ENCODE measurements around the gene SYNJ2. TPM values are rescaled to one million over a fixed set of nuclear protein-coding genes. Genes with fewer than 3 reads are reported as not detected.

The SYNJ2 gene
- polyA plus RNA-seq, 2 donors: 5.7 to 8.1 TPM

DNA sequence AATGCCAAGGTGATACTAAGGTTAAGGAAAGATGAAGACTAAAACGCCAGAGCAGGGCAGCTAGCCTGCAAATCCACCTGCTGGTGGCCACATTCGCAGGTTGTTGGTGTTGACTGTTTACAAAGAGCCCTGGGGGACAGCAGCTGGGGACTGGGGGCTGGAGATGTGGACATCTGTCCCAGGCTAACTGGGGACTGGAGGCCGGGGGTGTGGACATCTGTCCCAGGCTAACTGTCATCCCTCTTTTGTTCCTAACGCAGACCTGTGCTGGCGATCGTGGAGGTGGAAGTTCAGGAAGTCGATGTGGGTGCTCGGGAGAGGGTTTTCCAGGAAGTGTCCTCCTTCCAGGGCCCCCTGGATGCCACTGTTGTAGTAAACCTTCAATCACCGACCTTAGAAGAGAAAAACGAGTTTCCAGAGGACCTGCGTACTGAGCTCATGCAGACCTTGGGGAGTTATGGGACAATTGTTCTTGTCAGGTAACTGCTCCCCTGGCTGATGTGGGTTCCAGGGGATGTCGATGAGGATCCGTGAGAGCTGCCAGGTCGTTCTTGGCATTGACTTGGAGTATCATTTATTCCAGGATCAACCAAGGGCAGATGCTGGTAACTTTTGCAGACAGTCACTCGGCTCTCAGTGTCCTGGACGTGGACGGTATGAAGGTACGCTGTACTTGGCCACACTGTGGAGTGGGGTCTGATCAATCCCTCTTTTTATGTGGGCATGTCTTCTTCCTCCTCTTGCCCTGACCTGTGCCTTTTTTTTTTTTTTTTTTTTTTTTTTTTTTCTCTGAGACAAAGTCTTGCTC is 99.4 kb downstream of the SYNJ2 start:
- Histone ChIP-seq H3K9me3 (ENCODE audit: control insufficient read depth in 2 of 2, insufficient read depth in 1 of 2, low read depth in 1 of 2, low read length in 1 of 2) (no peaks in the 10 kb centered on the region), H3K27ac (ENCODE audit: low read depth in 2 of 2, low read length in 1 of 2) (no peak overlapping the region), H3K4me3 (ENCODE audit: low read depth in 1 of 2, low read length in 2 of 2) (no peak overlapping the region), H3K27me3 (ENCODE audit: control insufficient read depth in 1 of 2, insufficient read depth in 2 of 2, low read length in 2 of 2) (no peaks in the 10 kb centered on the region), H3K36me3 (ENCODE audit: control insufficient read depth in 2 of 2, insufficient read depth in 2 of 2, low read length in 1 of 2) (peaks cover 11 to 35% of the 10 kb centered on the region in 2 donors), H3K4me1 (ENCODE audit: control insufficient read depth in 2 of 2, insufficient read depth in 2 of 2, low read length in 1 of 2) (no peaks in the 10 kb centered on the region)
- 90 to 91% methylated on average over 18 of the region's 18 CpGs for WGBS, 2 donors

DNA sequence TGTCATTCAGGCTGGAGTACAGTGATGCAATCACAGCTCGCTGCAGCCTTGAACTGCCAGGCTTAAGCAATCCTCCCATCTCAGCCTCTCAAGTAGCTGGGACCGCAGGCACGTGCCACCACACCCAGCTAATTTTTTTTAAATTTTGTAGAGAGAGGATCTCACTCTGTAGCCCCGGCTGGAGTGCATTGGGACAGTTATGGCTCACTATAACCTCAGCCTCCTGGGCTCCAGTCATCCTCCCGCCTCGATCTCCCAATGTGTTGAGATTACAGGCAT is 99.9 kb downstream of the SYNJ2 start:
- Histone ChIP-seq H3K9me3 (ENCODE audit: control insufficient read depth in 2 of 2, insufficient read depth in 1 of 2, low read depth in 1 of 2, low read length in 1 of 2) (no peaks in the 10 kb centered on the region), H3K27ac (ENCODE audit: low read depth in 2 of 2, low read length in 1 of 2) (no peak overlapping the region), H3K27me3 (ENCODE audit: control insufficient read depth in 1 of 2, insufficient read depth in 2 of 2, low read length in 2 of 2) (no peaks in the 10 kb centered on the region), H3K4me3 (ENCODE audit: low read depth in 1 of 2, low read length in 2 of 2) (no peak overlapping the region), H3K36me3 (ENCODE audit: control insufficient read depth in 2 of 2, insufficient read depth in 2 of 2, low read length in 1 of 2) (peaks cover 11 to 39% of the 10 kb centered on the region in 2 donors), H3K4me1 (ENCODE audit: control insufficient read depth in 2 of 2, insufficient read depth in 2 of 2, low read length in 1 of 2) (no peaks in the 10 kb centered on the region)
- WGBS, 2 donors: 90 to 91% methylated on average over 6 of the region's 6 CpGs

DNA sequence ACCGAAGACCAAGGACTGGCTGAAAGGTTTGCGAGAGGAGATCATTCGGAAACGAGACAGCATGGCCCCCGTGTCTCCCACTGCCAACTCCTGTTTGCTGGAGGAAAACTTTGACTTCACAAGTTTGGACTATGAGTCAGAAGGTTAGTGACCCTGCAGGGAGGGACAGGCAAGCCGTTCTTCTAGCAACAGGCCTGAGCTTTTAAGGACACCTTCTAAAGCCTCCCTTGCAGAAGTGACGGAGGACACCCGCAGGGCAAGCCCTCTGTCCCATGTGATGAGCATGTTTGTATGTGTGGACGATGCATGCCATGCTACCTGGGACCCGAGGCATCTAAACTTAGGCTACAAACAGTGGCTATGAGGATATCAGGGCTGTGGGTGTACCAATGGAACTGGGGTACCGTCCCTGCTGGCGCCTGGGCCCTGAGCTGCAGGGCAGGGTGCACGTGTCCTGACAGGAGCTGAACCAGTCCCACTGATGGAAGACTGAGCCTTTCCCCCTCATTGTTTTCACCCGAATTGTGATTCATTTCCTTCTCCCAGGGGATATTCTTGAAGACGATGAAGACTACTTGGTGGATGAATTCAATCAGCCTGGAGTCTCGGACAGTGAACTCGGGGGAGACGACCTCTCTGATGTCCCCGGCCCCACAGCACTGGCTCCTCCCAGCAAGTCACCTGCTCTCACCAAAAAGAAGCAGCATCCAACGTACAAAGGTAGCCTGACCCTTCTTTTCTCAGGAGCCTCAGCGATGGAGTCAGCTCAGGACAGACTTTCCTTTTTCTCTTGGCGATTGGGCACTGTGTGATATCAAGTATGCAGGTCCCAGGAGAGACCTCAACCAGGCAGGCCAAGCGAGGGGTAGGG is 102.0 kb downstream of the SYNJ2 start:
- no peaks in the 10 kb centered on the region for H3K27me3 ChIP-seq (ENCODE audit: control insufficient read depth in 1 of 2, insufficient read depth in 2 of 2, low read length in 2 of 2)
- H3K36me3 ChIP-seq (ENCODE audit: control insufficient read depth in 2 of 2, insufficient read depth in 2 of 2, low read length in 1 of 2): peaks cover 3 to 42% of the 10 kb centered on the region in 2 donors
- no peaks in the 10 kb centered on the region for H3K9me3 ChIP-seq (ENCODE audit: control insufficient read depth in 2 of 2, insufficient read depth in 1 of 2, low read depth in 1 of 2, low read length in 1 of 2)
- no peak overlapping the region for H3K27ac ChIP-seq (ENCODE audit: low read depth in 2 of 2, low read length in 1 of 2)
- WGBS, 2 donors: 85 to 88% methylated on average over 23 of the region's 23 CpGs
- no peak overlapping the region for H3K4me3 ChIP-seq (ENCODE audit: low read depth in 1 of 2, low read length in 2 of 2)
- no peaks in the 10 kb centered on the region for H3K4me1 ChIP-seq (ENCODE audit: control insufficient read depth in 2 of 2, insufficient read depth in 2 of 2, low read length in 1 of 2)

DNA sequence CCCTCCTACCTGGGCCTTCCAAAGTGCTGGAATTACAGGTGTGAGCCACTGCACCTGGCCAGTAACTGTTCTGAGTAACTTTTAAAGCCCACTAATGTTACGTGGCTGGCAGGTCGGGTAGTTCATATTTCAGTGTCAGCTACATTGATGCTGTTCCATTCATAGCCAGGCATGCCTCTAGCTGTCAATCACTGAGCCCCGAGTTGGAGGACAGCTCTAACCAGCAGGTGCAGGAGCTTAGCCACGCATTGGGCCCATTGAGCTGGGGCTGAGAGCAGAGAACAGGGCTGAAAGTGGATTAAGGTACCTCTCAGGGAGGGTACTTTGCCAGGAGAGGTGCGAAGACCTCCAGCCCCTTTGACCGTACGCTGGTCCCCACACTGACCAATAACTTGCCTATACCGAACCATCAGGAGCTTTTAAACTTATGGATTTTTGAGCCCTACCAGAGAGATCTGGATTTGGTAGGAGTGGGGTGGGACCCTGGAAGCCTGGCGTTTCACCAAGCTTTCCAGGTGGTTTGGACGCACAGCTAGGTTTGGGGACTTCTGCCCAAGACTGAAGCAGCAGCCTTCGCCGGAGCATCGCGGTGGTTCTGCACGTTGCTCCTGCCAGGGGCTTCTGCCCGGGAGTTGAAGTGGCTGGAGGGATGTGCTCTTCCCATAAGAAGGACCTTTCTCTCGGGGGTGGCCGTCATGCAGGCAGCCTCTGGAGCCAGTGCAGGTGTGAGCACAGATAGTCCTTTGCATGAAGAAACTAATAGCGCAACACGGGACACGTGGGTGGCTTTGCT is 103.8 kb downstream of the SYNJ2 start:
- peaks cover 3 to 40% of the 10 kb centered on the region in 2 donors for H3K36me3 ChIP-seq (ENCODE audit: control insufficient read depth in 2 of 2, insufficient read depth in 2 of 2, low read length in 1 of 2)
- no peak overlapping the region for H3K4me3 ChIP-seq (ENCODE audit: low read depth in 1 of 2, low read length in 2 of 2)
- no peaks in the 10 kb centered on the region for H3K9me3 ChIP-seq (ENCODE audit: control insufficient read depth in 2 of 2, insufficient read depth in 1 of 2, low read depth in 1 of 2, low read length in 1 of 2)
- WGBS, 2 donors: 90 to 92% methylated on average over 21 of the region's 21 CpGs
- no peaks in the 10 kb centered on the region for H3K4me1 ChIP-seq (ENCODE audit: control insufficient read depth in 2 of 2, insufficient read depth in 2 of 2, low read length in 1 of 2)
- H3K27ac ChIP-seq (ENCODE audit: low read depth in 2 of 2, low read length in 1 of 2): no peak overlapping the region
- no peaks in the 10 kb centered on the region for H3K27me3 ChIP-seq (ENCODE audit: control insufficient read depth in 1 of 2, insufficient read depth in 2 of 2, low read length in 2 of 2)

DNA sequence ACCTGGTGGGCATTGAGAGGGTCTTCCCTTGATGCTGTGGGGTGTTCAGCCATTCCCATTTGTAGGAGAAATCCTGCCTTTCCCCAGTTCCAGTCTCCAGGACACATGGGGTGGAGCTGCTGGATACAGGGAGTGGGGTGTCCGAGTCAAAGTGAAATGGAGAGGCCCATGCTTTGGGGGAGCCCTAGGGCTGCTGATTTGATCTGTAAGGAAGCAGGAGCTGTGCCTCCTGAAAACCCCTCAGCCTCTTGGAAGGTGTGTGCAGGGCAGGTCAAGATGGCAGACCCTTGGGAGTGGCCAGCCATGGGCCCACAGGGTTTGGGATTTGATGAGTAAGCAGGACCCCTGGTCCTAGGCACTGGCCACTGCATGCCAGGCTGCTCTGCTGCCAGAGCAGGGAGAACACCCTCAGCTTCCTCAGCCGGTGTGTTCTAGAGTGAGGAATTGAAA is 104.4 kb downstream of the SYNJ2 start:
- Histone ChIP-seq H3K4me1 (ENCODE audit: control insufficient read depth in 2 of 2, insufficient read depth in 2 of 2, low read length in 1 of 2) (no peaks in the 10 kb centered on the region), H3K9me3 (ENCODE audit: control insufficient read depth in 2 of 2, insufficient read depth in 1 of 2, low read depth in 1 of 2, low read length in 1 of 2) (no peaks in the 10 kb centered on the region), H3K36me3 (ENCODE audit: control insufficient read depth in 2 of 2, insufficient read depth in 2 of 2, low read length in 1 of 2) (peaks cover 3 to 35% of the 10 kb centered on the region in 2 donors), H3K27ac (ENCODE audit: low read depth in 2 of 2, low read length in 1 of 2) (no peak overlapping the region), H3K4me3 (ENCODE audit: low read depth in 1 of 2, low read length in 2 of 2) (no peak overlapping the region), H3K27me3 (ENCODE audit: control insufficient read depth in 1 of 2, insufficient read depth in 2 of 2, low read length in 2 of 2) (no peaks in the 10 kb centered on the region)
- WGBS, 2 donors: 73 to 82% methylated on average over 2 of the region's 2 CpGs

DNA sequence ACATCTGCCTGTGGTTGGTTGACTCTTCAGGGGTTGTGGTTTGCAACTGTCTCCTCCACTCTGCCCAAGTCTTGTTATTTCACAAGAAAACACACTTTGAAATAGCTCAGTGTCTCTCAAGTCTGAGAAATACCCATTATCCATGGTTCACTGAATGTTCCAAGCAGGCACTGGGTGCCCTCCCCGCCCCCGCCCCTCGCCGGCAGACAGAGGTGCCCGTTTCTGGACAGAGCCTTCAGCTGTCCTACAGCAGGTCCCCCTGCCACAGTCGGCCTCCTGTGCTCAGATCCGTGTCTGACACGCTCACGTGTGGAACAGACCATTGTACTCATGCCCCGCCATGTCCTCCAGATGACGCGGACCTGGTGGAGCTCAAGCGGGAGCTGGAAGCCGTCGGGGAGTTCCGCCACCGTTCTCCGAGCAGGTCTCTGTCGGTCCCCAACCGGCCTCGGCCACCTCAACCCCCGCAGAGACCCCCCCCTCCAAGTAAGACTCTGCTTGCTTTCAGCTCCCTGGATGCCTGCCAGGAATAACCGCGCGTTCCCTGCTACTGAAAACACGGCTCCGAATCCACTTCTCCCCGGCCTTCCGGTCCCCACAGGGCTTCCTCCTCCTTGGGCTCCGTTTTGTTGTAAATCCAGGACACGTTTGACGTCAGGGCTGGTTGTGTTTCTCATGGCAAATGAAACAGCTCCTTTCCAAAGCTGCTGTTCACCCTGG is 105.0 kb downstream of the SYNJ2 start:
- H3K9me3 ChIP-seq (ENCODE audit: control insufficient read depth in 2 of 2, insufficient read depth in 1 of 2, low read depth in 1 of 2, low read length in 1 of 2): no peaks in the 10 kb centered on the region
- H3K4me3 ChIP-seq (ENCODE audit: low read depth in 1 of 2, low read length in 2 of 2): no peak overlapping the region
- no peaks in the 10 kb centered on the region for H3K4me1 ChIP-seq (ENCODE audit: control insufficient read depth in 2 of 2, insufficient read depth in 2 of 2, low read length in 1 of 2)
- H3K27me3 ChIP-seq (ENCODE audit: control insufficient read depth in 1 of 2, insufficient read depth in 2 of 2, low read length in 2 of 2): no peaks in the 10 kb centered on the region
- no peak overlapping the region for H3K27ac ChIP-seq (ENCODE audit: low read depth in 2 of 2, low read length in 1 of 2)
- WGBS, 2 donors: 82 to 85% methylated on average over 32 of the region's 32 CpGs
- peaks cover 3 to 35% of the 10 kb centered on the region in 2 donors for H3K36me3 ChIP-seq (ENCODE audit: control insufficient read depth in 2 of 2, insufficient read depth in 2 of 2, low read length in 1 of 2)

DNA sequence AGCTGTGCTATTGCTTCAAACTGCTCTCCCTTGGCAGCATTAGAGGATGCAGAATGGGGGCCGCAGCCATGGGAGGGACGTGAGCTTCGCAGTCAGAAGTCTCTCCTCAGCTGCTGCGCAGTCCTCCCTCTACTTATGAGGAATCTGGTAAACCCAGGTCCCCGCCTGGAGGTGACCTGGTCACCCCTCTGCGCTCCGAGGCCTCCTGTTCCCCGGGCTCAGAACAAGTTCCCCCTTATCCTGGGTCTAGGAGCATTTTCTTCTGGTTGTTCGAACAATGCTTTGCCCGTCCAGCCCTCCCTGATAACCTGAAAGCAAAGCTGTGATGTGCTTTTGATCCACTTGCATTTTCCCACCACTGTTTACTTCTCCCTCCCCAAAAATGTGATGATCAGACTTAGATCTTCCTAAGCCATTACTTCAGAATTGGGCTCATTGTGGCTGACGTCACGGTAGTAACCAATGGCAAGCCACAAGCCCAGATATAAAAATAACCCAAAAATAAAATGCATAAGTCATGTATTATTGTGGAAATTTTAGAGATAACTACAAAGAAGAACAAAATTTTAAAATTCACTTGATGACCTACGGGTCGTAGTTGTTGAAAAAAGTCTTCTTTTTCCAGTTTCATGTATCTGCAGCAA is 105.7 kb downstream of the SYNJ2 start:
- no peaks in the 10 kb centered on the region for H3K27me3 ChIP-seq (ENCODE audit: control insufficient read depth in 1 of 2, insufficient read depth in 2 of 2, low read length in 2 of 2)
- H3K9me3 ChIP-seq (ENCODE audit: control insufficient read depth in 2 of 2, insufficient read depth in 1 of 2, low read depth in 1 of 2, low read length in 1 of 2): no peaks in the 10 kb centered on the region
- WGBS, 2 donors: 87 to 89% methylated on average over 14 of the region's 14 CpGs
- H3K27ac ChIP-seq (ENCODE audit: low read depth in 2 of 2, low read length in 1 of 2): no peak overlapping the region
- peaks cover 3 to 32% of the 10 kb centered on the region in 2 donors for H3K36me3 ChIP-seq (ENCODE audit: control insufficient read depth in 2 of 2, insufficient read depth in 2 of 2, low read length in 1 of 2)
- H3K4me3 ChIP-seq (ENCODE audit: low read depth in 1 of 2, low read length in 2 of 2): no peak overlapping the region
- H3K4me1 ChIP-seq (ENCODE audit: control insufficient read depth in 2 of 2, insufficient read depth in 2 of 2, low read length in 1 of 2): no peaks in the 10 kb centered on the region

DNA sequence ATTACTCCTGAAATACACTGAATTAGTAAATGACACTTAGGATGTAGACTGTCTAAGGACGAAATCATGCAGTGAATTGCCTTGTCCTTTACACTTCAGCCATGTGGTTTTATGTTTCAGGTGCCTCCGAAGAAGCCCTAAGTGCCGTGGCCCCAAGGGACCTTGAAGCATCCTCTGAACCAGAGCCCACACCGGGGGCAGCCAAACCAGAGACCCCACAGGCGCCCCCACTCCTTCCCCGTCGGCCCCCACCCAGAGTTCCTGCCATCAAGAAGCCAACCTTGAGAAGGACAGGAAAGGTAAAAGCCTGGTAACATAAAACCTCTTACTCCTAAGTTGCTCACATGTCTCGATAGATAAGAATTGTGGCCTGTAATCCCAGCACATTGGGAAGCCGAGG is 111.1 kb downstream of the SYNJ2 start:
- 94 to 97% methylated on average over 9 of the region's 9 CpGs for WGBS, 2 donors
- no peak overlapping the region for H3K4me3 ChIP-seq (ENCODE audit: low read depth in 1 of 2, low read length in 2 of 2)
- no peaks in the 10 kb centered on the region for H3K4me1 ChIP-seq (ENCODE audit: control insufficient read depth in 2 of 2, insufficient read depth in 2 of 2, low read length in 1 of 2)
- H3K27ac ChIP-seq (ENCODE audit: low read depth in 2 of 2, low read length in 1 of 2): no peak overlapping the region
- peaks cover 13 to 24% of the 10 kb centered on the region in 2 donors for H3K36me3 ChIP-seq (ENCODE audit: control insufficient read depth in 2 of 2, insufficient read depth in 2 of 2, low read length in 1 of 2)
- H3K27me3 ChIP-seq (ENCODE audit: control insufficient read depth in 1 of 2, insufficient read depth in 2 of 2, low read length in 2 of 2): no peaks in the 10 kb centered on the region
- no peaks in the 10 kb centered on the region for H3K9me3 ChIP-seq (ENCODE audit: control insufficient read depth in 2 of 2, insufficient read depth in 1 of 2, low read depth in 1 of 2, low read length in 1 of 2)
